ENCODE data around the gene DPYD.

DNA sequence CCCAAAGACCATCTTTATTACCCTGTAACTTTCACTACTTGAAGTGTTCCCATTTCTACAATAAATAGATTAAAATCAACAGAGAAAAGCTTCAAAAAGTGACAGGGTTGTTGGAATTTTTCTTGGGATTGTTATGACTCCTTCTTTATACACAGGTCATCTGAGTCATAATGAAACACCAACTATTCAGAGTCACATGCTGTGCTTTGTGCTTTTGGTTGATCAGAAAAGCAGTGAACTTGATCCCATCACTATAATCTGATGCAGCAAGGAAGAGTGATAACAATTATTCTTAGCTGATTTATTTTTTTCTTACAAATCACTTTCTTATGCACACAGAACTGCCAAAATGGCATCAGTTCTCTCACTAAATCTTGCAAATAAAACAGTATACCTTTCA lies 776.3 kb downstream of the DPYD start:
- TF ChIP-seq, protein P1, sequence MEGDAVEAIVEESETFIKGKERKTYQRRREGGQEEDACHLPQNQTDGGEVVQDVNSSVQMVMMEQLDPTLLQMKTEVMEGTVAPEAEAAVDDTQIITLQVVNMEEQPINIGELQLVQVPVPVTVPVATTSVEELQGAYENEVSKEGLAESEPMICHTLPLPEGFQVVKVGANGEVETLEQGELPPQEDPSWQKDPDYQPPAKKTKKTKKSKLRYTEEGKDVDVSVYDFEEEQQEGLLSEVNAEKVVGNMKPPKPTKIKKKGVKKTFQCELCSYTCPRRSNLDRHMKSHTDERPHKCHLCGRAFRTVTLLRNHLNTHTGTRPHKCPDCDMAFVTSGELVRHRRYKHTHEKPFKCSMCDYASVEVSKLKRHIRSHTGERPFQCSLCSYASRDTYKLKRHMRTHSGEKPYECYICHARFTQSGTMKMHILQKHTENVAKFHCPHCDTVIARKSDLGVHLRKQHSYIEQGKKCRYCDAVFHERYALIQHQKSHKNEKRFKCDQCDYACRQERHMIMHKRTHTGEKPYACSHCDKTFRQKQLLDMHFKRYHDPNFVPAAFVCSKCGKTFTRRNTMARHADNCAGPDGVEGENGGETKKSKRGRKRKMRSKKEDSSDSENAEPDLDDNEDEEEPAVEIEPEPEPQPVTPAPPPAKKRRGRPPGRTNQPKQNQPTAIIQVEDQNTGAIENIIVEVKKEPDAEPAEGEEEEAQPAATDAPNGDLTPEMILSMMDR (conservative IDR thresholded peaks at IDR 0.05; ENCODE audit: low read length): no peak
- TF ChIP-seq EZH2phosphoT487 (IDR thresholded peaks at IDR 0.05; ENCODE audit: borderline replicate concordance): no peak

All from Loucy (cell line).